Neural cell (in vitro differentiated cells): ENCODE results near the gene ZNF135.

ENCODE experiments used
- CTCF ChIP-seq: fragments of 450-650 bp; IDR thresholded peaks from 2 replicates; pipeline ENCODE4 v1.5.1; 2014; ENCODE audit warnings: antibody characterized with exemption, mild to moderate bottlenecking, moderate library complexity; ENCODE audit not compliant: poor library complexity, severe bottlenecking
- EP300 ChIP-seq: fragments of 450-650 bp; conservative IDR thresholded peaks from 2 replicates; pipeline ENCODE4 v1.6.1; 2014; ENCODE audit warnings: antibody characterized with exemption, mild to moderate bottlenecking, moderate library complexity; ENCODE audit not compliant: poor library complexity, severe bottlenecking
- EZH2 ChIP-seq: fragments of 200-600, 300-800 bp; shearing (Covaris generic), sonication (generic); IDR thresholded peaks from 2 replicates; pipeline ENCODE4 v1.6.1; 2014; ENCODE audit warnings: antibody characterized with exemption, low read length, borderline replicate concordance, mild to moderate bottlenecking; ENCODE audit not compliant: insufficient read depth, poor library complexity, severe bottlenecking
- MXI1 ChIP-seq: fragments of 450-650 bp; conservative IDR thresholded peaks from 2 replicates; pipeline ENCODE4 v1.6.1; 2014; ENCODE audit warnings: antibody characterized with exemption, mild to moderate bottlenecking; ENCODE audit not compliant: poor library complexity, severe bottlenecking
- POLR2AphosphoS5 ChIP-seq: IDR thresholded peaks from 2 replicates; pipeline ENCODE4 v1.6.1; 2012
- RAD21 ChIP-seq: fragments of 450-650 bp; conservative IDR thresholded peaks from 2 replicates; pipeline ENCODE4 v1.6.1; 2014; ENCODE audit warnings: antibody characterized with exemption, mild to moderate bottlenecking, moderate library complexity
- REST ChIP-seq: IDR thresholded peaks from 2 replicates; pipeline ENCODE4 v1.6.1; 2012; ENCODE audit warnings: borderline replicate concordance
- SMC3 ChIP-seq: fragments of 450-650 bp; conservative IDR thresholded peaks from 2 replicates; pipeline ENCODE4 v1.6.1; 2014; ENCODE audit warnings: antibody characterized with exemption, mild to moderate bottlenecking, moderate library complexity; ENCODE audit not compliant: poor library complexity
- TAF1 ChIP-seq: IDR thresholded peaks from 2 replicates; pipeline ENCODE4 v1.6.1; 2012; ENCODE audit warnings: low read depth

GRCh38 chr19:58020129-58020528 is 39.0 kb upstream of the ZNF135 start:
- TF ChIP-seq CTCF (no peak), EZH2 (no peak), RAD21 (no peak), REST (no peak), POLR2AphosphoS5 (no peak), EP300 (no peak), TAF1 (no peak), SMC3 (no peak), MXI1 (no peak)
